KMS-11 (cell line): ENCODE measurements around the gene TBC1D32.

Experiments
- H2AFZ ChIP-seq: fragments of 200-600 bp; sonication (generic); 2 replicates; pipeline ENCODE4 v1.6.1; 2016; ENCODE audit warnings: antibody characterized with exemption, mixed run types, low read depth
- H3K27ac ChIP-seq: fragments of 200-600 bp; sonication (generic); 2 replicates; pipeline ENCODE4 v1.6.1; 2016; ENCODE audit warnings: mild to moderate bottlenecking, mixed run types
- H3K27me3 ChIP-seq: fragments of 200-600 bp; sonication (generic); 2 replicates; pipeline ENCODE4 v1.6.1; 2017; ENCODE audit warnings: mild to moderate bottlenecking, low read depth, mixed run types, moderate library complexity; ENCODE audit not compliant: insufficient read depth
- H3K36me3 ChIP-seq: fragments of 200-600 bp; sonication (generic); 2 replicates; pipeline ENCODE4 v1.6.1; 2017; ENCODE audit warnings: mild to moderate bottlenecking, mixed run types; ENCODE audit not compliant: insufficient read depth
- H3K4me1 ChIP-seq: fragments of 200-600 bp; sonication (generic); 2 replicates; pipeline ENCODE4 v1.6.1; 2016; ENCODE audit warnings: mild to moderate bottlenecking, low read depth, mixed run types; ENCODE audit not compliant: poor library complexity, severe bottlenecking
- H3K4me2 ChIP-seq: fragments of 200-600 bp; sonication (generic); 2 replicates; pipeline ENCODE4 v1.7.0; 2016; ENCODE audit warnings: mild to moderate bottlenecking, mixed run types
- H3K4me3 ChIP-seq: fragments of 200-600 bp; sonication (generic); IDR thresholded peaks from 2 replicates; pipeline ENCODE4 v1.6.1; 2017; ENCODE audit warnings: low read depth, low read length, mixed read lengths; ENCODE audit not compliant: insufficient read depth
- H3K79me2 ChIP-seq: fragments of 200-600 bp; sonication (generic); 2 replicates; pipeline ENCODE4 v1.6.1; 2016; ENCODE audit warnings: low read depth, mixed run types; ENCODE audit not compliant: insufficient read depth
- H3K9ac ChIP-seq: fragments of 200-600 bp; sonication (generic); 2 replicates; pipeline ENCODE4 v1.6.1; 2016; ENCODE audit warnings: mild to moderate bottlenecking, mixed run types
- H4K20me1 ChIP-seq: fragments of 200-600 bp; sonication (generic); 2 replicates; pipeline ENCODE4 v1.6.1; 2016; ENCODE audit warnings: mild to moderate bottlenecking, mixed run types; ENCODE audit not compliant: insufficient read depth
- TF ChIP-seq, protein P1 (sequence below): fragments of 200-600 bp; sonication (generic); conservative IDR thresholded peaks from 2 replicates; pipeline ENCODE4 v1.6.1; 2017; ENCODE audit warnings: low read depth, mild to moderate bottlenecking, antibody characterized with exemption, low read length, moderate library complexity, mixed read lengths

The TBC1D32 gene

GRCh38 chr6:121042766-121043165 lies 291.5 kb downstream of the TBC1D32 start:
- Histone ChIP-seq H4K20me1 (no peaks in the 10 kb centered on the region), H3K79me2 (no peaks in the 10 kb centered on the region), H2AFZ (no peak overlapping the region), H3K9ac (no peak overlapping the region), H3K4me2 (no peak overlapping the region), H3K27ac (no peak overlapping the region), H3K36me3 (no peaks in the 10 kb centered on the region), H3K27me3 (no peaks in the 10 kb centered on the region), H3K4me1 (no peaks in the 10 kb centered on the region), H3K4me3 (no peak overlapping the region)
- TF ChIP-seq, protein P1, sequence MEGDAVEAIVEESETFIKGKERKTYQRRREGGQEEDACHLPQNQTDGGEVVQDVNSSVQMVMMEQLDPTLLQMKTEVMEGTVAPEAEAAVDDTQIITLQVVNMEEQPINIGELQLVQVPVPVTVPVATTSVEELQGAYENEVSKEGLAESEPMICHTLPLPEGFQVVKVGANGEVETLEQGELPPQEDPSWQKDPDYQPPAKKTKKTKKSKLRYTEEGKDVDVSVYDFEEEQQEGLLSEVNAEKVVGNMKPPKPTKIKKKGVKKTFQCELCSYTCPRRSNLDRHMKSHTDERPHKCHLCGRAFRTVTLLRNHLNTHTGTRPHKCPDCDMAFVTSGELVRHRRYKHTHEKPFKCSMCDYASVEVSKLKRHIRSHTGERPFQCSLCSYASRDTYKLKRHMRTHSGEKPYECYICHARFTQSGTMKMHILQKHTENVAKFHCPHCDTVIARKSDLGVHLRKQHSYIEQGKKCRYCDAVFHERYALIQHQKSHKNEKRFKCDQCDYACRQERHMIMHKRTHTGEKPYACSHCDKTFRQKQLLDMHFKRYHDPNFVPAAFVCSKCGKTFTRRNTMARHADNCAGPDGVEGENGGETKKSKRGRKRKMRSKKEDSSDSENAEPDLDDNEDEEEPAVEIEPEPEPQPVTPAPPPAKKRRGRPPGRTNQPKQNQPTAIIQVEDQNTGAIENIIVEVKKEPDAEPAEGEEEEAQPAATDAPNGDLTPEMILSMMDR: no peak

- Histone ChIP-seq H3K4me3 (no peak overlapping the region), H4K20me1 (no peaks in the 10 kb centered on the region), H3K4me2 (no peak overlapping the region), H3K27me3 (no peaks in the 10 kb centered on the region), H3K4me1 (no peaks in the 10 kb centered on the region), H2AFZ (no peak overlapping the region), H3K79me2 (no peaks in the 10 kb centered on the region), H3K36me3 (no peaks in the 10 kb centered on the region), H3K9ac (no peak overlapping the region), H3K27ac (no peak overlapping the region)
- TF ChIP-seq, protein P1: no peak
These were observed 293.4 kb downstream of the TBC1D32 start for GRCh38 chr6:121040831-121041230.

DNA sequence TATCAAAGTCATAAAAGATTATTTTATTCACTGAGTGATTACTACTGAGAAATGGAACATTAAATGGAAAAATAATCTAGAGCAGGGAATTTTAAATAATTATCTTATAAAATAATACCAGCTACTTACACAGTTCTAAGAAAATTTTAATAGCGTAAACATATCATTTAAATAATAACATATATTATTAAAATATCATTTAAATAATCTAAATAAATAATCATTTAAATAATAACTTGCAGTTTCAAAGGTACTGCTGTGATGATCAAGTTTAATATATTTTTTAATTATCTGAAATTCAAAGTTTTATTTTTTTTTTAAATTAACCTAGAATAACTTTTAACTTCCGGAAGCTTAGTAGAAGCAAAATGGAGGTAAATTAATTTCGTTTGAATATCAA lies 301.2 kb downstream of the TBC1D32 start:
- Histone ChIP-seq H3K4me3 (no peak overlapping the region), H4K20me1 (no peaks in the 10 kb centered on the region), H3K4me2 (no peak overlapping the region), H3K27me3 (no peaks in the 10 kb centered on the region), H3K79me2 (no peaks in the 10 kb centered on the region), H2AFZ (no peak overlapping the region), H3K4me1 (no peaks in the 10 kb centered on the region), H3K27ac (no peak overlapping the region), H3K36me3 (no peaks in the 10 kb centered on the region), H3K9ac (no peak overlapping the region)
- TF ChIP-seq, protein P1: no peak

DNA sequence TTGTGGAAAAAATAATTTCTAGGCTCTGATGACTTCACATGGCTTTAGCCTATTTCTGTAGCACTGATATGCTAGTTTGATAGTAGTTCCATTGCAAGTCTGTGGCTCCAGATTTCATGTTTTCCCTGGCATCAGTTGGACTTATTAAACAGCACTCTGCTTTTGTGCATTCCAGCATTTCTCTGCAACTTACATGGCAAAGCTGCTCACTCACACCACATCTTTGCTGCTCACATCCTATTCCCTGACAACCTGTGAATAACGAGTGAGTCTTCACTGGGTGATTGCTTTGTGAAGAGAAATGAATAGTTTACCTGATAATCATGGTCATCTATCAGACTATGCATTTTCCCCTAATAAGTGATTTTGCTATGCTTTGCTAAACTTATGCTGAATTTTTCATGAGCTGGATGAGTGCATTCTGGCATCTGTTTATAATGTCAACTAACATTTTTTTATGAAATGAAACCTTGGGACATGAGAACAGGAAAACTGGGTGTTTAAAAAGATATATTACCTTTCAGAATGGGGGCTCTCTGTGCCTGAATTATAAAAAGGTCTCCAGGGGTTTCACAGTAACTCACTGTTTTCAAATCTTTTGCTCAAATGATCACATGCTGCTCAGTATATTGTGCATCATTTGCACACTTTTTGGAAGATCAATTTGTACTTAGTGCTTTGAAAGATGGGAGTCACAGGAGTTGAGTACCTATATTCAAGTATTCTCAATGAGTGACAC lies 301.8 kb downstream of the TBC1D32 start:
- H3K4me1 ChIP-seq: no peaks in the 10 kb centered on the region
- no peak overlapping the region for H3K4me2 ChIP-seq
- no peak overlapping the region for H2AFZ ChIP-seq
- no peak overlapping the region for H3K4me3 ChIP-seq
- no peaks in the 10 kb centered on the region for H3K27me3 ChIP-seq
- no peak overlapping the region for H3K27ac ChIP-seq
- H3K79me2 ChIP-seq: no peaks in the 10 kb centered on the region
- no peaks in the 10 kb centered on the region for H4K20me1 ChIP-seq
- H3K9ac ChIP-seq: no peak overlapping the region
- TF ChIP-seq, protein P1: no peak
- no peaks in the 10 kb centered on the region for H3K36me3 ChIP-seq
